ENCODE measurements around the gene FGD1. TPM values are rescaled to one million over a fixed set of nuclear protein-coding genes. Genes with fewer than 3 reads are reported as not detected.

Gene FGD1
- 15.0 TPM for total RNA-seq

DNA sequence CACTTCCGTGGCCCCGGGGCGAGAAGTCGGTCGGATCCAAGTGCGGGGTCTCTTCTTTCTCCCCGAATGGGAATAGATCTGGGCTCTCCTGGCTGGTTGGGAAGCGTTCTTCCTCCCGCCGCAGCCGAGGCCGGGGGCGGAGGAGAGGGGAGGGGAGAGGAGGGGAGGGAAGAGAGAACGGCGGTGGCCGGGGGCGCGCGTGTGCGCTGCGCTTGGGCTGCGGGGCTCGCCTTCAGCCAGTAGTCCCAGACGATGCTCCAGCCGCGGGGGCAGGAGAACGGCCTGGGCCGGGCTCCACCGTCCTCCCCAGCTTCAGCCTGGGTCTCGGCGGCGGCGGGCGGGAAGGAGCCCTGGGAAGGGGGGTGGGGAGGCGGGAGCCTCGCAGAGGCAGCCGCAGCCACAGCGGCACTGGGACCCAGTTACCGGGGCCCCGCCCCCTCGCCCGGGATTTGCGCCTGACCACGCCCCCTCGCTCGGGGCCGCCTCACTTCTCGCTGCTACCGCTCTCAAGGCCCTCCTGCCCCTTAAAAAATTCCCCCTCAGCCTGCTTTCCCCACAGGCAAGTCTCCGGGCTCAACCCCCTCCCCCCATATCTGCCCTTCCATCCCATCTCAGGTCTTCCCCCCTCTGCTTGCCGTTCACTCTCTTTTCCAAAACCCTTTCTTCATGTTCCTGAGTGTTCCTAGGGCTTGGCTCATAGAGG lies at the start of gene FGD1:
FGD1 (minus strand) TSS at position 421 of the 703 bp plus-strand sequence. CDS start 802 bp downstream, outside the sequence.

DNA sequence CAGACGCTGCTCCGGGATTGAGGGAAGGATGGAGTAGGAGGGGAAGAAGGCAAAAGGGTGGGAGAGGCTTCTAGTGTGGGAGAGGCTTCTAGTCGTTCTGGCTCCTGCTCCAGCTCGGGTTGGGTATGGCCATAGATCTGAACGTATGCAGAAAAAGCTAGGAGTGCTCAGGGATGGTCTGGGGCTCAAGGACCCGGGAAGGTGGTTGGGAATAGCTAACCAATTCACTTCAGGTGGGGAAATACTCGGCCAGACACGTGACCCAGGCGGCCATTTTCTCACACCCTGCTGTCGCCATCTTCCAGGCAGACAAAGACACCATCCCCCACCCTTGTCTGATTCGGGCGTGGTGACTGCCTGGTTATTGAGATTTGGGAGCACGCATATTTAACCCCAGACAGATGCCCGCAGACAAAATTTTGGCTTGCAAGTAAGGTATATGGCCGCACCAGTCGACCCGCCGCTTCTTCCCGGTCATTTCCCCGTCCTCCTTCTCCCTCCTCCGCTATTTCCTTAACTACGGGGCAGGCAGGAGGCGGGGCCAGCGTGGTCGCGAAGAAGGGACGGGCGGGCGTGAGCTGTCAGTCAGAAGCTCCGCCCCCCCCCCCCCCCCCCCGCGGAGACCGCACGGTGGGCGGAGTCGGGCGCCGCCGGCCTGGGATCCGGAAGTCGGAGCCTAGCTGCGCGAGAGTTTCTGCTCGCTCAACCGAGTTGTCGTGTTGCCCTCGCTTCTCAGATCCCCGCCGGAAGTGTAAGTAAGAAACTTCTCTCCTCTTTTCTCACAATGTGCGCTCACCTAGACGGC lies 33.7 kb upstream of the FGD1 start, which contains the start of gene GNL3L:
GNL3L (plus strand) TSS at position 668 of the 805 bp plus-strand sequence. CDS start 2,348 bp downstream, outside the sequence.

DNA sequence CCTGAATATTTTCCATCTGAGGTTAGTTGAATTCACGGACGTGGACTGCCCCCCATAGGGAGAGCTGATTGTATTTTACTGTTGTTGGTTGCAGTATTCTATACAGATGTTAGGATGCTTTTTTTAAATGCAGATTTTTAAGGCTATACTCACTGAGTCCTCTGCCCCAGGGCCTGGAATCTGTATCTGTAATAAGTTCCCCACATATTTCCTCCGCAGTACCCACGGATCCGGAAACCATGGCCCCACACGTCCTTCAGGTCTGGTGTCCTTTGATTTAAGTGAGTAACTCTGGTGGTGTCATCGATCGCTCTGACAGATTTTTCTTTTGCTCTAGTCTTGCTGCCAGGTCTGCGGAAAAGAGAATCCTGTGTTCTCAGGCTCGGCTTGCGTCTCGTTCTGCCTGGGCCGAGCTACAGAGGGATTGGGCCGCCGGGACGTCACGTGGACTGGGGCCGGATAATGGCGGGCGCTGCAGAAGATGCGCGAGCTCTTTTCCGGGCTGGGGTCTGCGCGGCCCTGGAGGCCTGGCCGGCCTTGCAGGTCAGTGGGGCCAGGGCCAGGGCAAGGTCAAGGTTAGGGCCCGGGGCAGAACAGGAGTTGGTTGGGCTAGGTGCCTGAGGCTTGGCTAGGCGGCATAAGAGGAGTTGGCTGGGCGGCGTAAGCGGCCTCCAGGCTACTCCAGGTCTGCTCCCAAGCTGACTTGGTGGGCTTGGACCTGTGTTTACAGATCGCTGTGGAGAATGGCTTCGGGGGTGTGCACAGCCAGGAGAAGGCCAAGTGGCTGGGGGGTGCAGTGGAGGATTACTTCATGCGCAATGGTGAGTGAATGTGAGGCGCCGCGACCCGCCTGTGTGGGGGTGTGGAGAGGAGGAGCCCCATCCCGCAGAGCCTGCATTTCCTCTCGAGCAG lies 55.8 kb downstream of the FGD1 start, which contains the start of gene TSR2:
TSR2 (plus strand) TSS at position 445 of the 912 bp plus-strand sequence; CDS start at position 463, 18 bp downstream.

Other genes starting within 250 kb of the FGD1 start
- 22.2 TPM for gene WNK3, start 138.2 kb downstream of the FGD1 start, total RNA-seq
- gene TSR2, start 55.8 kb downstream of the FGD1 start, total RNA-seq = 24.8 TPM
- 35.3 TPM for gene GNL3L, start 34.0 kb upstream of the FGD1 start, total RNA-seq